HG03432 (cell line): Measurements from ENCODE around the gene ITPKB.

Experiments used
- ATAC-seq: cut with Tn5 transposase; IDR thresholded peaks from one replicate; pipeline ENCODE4 v1.9.1; 2021; ENCODE audit warnings: mild to moderate bottlenecking, moderate library complexity; ENCODE audit not compliant: unreplicated experiment

The ITPKB gene

DNA sequence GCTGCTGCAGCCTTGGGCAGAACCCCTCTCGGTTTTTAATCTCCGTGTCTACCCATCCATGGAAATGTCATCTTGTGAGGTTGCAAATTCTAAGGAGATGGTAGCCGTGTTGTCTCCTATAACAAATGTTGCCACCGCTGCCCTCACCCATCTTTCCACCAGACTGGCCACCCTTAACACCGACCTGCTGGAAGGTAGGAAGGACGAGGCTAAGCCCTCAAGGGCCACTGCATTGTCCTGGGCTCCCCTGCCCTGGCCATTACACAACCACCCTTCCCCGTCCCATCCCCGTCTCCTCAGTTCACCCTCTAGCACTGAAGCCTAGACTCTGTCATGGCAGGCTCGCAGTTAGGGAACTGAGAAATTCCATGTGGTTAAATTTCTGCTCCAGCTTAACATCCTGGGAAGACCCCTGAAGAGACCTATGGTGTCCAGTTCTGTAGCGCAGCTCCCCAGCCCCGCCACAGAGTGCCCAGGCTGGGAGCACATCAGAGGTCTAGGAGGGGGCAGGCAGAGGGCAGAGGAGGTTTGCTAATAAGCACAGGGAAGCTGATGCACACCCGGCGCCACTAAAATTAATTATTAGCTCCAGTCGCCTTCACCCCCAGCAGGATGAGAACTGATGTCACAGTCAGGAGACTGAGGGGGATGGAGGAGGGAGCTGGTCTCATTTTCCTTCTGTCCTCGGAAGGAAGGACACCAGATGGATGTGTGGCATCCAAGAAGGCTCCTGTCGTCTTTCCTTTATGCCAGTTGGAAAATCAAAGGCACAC, 152.2 kb downstream of the ITPKB start:
- no peak for ATAC-seq

GRCh38 chr1:226586116-226586515, 153.0 kb downstream of the ITPKB start:
- ATAC-seq, result no peak

- no peak for ATAC-seq
Observed at GRCh38 chr1:226584164-226584563, 154.9 kb downstream of the ITPKB start.

DNA sequence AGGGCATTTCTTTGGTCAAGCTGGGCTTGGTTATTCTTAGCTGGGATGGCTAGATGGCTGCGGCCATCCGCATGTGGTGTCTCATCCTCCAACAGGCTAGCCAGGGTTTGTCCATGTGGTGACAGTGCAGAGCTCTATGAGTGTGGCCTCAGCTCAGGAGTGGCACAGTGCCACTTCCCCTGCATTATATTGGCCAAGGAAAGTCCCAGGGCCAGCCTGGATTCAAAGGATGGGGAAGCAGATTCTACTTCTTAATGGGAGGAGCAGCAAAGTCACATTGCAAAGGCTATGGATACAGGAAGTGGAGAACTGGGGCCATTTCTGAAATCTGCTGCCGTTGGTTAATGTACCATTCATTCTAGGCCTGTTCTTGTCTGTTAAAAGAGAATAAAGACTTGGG, 156.1 kb downstream of the ITPKB start:
- ATAC-seq, result no peak
